DMS53 treated with DMSO at 0.1 percent for 48 hours (cell line): Measurements from ENCODE around the gene DMRT2.

Source experiments
- DNase-seq: peaks from one replicate; lab custom pipeline; 2025; ENCODE audit not compliant: unreplicated experiment; lab: John Stamatoyannopoulos, UW

Gene DMRT2

GRCh38 chr9:1050125-1050895 is at the start of gene DMRT2:
Gene DMRT2, plus strand, starts transcription at chr9:1050357. Its CDS starts 1,257 bp downstream, at chr9:1051614.
- peak; percentile 75 for DNase-seq

- DNase-seq = no peak
These were observed 48.3 kb upstream of the DMRT2 start for GRCh38 chr9:1001838-1002237.

- DNase-seq = no peak
These were observed 47.5 kb upstream of the DMRT2 start for GRCh38 chr9:1002678-1003077.

GRCh38 chr9:1005043-1005667 is 45.0 kb upstream of the DMRT2 start:
- DNase-seq = no peak

- no peak for DNase-seq
These were observed 42.8 kb upstream of the DMRT2 start for GRCh38 chr9:1007312-1007711.

GRCh38 chr9:1008216-1008615 is 41.9 kb upstream of the DMRT2 start:
- DNase-seq = no peak

- DNase-seq = peak; percentile 25
These were observed 41.0 kb upstream of the DMRT2 start for GRCh38 chr9:1009101-1009707.

- no peak for DNase-seq
These were observed 37.1 kb upstream of the DMRT2 start for GRCh38 chr9:1013021-1013420.

- no peak for DNase-seq
These were observed 35.9 kb upstream of the DMRT2 start for GRCh38 chr9:1014225-1014624.

GRCh38 chr9:1014640-1015039 is 35.5 kb upstream of the DMRT2 start:
- no peak for DNase-seq

- no peak for DNase-seq
These were observed 32.0 kb upstream of the DMRT2 start for GRCh38 chr9:1018121-1018520.

GRCh38 chr9:1024112-1024511 is 26.0 kb upstream of the DMRT2 start:
- DNase-seq = no peak

- no peak for DNase-seq
These were observed 25.0 kb upstream of the DMRT2 start for GRCh38 chr9:1025131-1025530.

GRCh38 chr9:1026219-1026618 is 23.9 kb upstream of the DMRT2 start:
- DNase-seq = no peak

- no peak for DNase-seq
These were observed 21.5 kb upstream of the DMRT2 start for GRCh38 chr9:1028501-1029190.

GRCh38 chr9:1031951-1032601 is 18.1 kb upstream of the DMRT2 start:
- no peak for DNase-seq

GRCh38 chr9:1034271-1034670 is 15.9 kb upstream of the DMRT2 start:
- DNase-seq = no peak

GRCh38 chr9:1039589-1039988 is 10.6 kb upstream of the DMRT2 start:
- no peak for DNase-seq

GRCh38 chr9:1042466-1042865 is 7.7 kb upstream of the DMRT2 start:
- DNase-seq = no peak

- DNase-seq = no peak
These were observed 5.5 kb upstream of the DMRT2 start for GRCh38 chr9:1044643-1045042.
